Measurements from ENCODE around the gene YES1. TPM values are rescaled to one million over a fixed set of nuclear protein-coding genes. Genes with fewer than 3 reads are reported as not detected.
"Not testable (repeated sequence)": the region's sequence is repeated elsewhere in the genome, so short reads cannot be mapped to it uniquely, and the experiment has no call there.

YES1 gene
- total RNA-seq, 3 donors from 2014 or later: 7.9 to 11.3 (median 8.1) TPM

DNA sequence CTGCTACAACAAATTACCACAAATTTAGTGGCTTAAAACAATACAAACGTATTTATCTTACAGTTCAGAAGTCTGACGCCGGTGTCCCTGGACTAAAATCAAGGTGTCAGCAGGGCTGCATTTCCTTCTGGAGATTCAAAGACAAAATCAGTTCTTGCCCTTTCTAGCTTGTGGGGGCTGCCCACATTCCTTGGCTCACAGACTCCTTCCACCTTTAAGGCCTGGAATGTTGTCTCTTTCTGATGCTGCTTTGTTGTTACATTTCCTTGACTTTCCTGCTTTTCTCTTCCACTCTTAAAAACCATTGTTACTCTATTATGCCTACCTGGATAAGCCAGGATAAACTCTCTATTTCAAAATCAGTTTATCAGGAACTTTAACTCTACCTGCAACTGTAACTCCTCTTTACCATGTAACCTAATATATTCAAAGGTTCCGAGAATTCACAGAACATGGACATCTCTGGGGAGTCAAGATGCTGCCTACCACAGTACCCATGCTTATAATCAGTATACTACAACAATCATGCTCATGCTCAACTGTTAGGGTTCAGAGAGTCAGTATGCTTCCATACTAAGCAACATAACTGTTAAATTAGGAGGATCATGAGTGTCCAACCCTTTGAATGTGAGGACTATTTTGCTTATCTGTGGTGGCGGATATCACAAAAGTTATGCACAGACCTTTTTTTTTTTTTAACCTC lies 27.4 kb downstream of the YES1 start:
- Mint-ChIP-seq H3K4me1 (ENCODE audit: low read depth) (peaks cover 44% of the 10 kb centered on the region), H3K4me3 (no peak overlapping the region), H3K36me3 (ENCODE audit: insufficient read depth) (peaks cover 3% of the 10 kb centered on the region), H3K27me3 (ENCODE audit: low read depth) (no peaks in the 10 kb centered on the region), H3K9me3 (no peaks in the 10 kb centered on the region)
- ATAC-seq (no peak), DNase-seq (no peak)

DNA sequence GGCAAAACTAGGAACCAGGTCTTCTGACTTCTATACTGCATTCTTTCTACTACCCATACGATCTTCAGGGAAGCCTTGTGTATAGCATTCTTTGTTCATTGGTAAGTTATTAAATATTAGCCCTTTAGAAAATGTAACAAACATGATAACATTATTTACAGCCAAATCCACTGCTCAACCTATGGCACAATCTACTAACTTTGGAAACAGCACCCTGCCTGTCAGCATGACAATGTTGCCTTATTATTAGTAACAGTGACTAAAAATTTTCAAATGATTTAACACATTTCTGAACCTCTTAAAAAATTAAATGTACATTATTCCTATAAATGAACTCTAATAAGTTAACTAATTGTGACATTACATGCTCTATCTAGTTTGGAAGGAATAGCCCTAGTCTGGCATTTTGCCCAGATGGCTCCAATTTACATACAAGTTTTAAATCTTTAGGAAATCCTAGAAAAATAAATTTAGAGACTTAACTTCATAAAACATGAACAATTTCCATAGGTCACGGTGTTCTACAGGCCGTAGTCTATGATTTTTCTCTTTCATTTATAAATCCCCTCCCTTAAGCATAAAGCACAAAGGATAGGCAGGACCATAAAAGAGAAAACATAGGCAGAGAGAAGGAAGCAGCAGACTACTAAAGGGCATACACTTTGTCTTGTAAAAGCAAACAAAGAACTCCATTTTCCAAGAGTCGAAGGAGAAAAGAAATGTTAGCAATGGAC lies 33.7 kb downstream of the YES1 start:
- DNase-seq (no peak), ATAC-seq (no peak)
- Mint-ChIP-seq H3K9me3 (no peaks in the 10 kb centered on the region), H3K4me1 (ENCODE audit: low read depth) (peaks cover 31% of the 10 kb centered on the region), H3K36me3 (ENCODE audit: insufficient read depth) (peaks cover 10% of the 10 kb centered on the region), H3K4me3 (no peak overlapping the region), H3K27me3 (ENCODE audit: low read depth) (no peaks in the 10 kb centered on the region)

DNA sequence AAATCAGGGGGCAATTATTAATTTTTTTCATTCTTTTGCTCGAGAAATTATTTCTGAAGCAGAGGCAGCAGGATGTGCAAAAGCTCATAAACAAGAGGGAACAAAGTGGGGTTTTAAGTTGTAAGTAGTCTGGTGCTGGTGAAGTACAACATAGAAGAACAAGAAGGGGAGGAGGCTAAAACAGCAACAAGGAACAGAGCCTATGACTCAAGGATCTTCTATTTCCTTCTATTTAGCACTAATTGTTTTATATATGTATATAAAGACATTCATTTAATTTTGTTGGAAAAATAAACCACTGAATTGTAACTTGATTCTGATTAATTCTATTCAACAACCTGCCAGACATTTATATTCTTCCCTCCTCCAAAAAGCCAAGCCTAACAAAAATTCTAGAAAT lies 35.0 kb downstream of the YES1 start:
- Mint-ChIP-seq H3K36me3 (ENCODE audit: insufficient read depth) (peaks cover 12% of the 10 kb centered on the region), H3K4me1 (ENCODE audit: low read depth) (peaks cover 27% of the 10 kb centered on the region), H3K4me3 (no peak overlapping the region), H3K27me3 (ENCODE audit: low read depth) (no peaks in the 10 kb centered on the region), H3K9me3 (no peaks in the 10 kb centered on the region)
- DNase-seq (no peak), ATAC-seq (no peak)

DNA sequence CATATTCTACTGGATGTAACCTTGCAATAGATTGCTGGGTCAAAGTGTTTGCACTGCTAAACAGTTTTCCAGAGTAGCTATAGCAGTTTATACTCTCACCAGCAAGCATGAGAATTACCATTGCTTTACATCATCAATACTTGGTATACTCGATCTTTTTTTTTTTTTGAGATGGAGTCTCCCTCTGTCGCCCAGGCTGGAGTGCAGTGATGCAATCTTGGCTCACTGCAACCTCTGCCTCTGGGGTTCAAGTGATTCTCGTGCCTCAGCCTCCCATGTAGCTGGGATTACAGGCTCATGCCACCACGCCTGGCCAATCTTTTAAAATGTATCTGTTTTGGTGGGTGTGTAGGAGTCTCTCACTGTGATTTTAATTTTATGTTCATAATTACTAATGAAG lies 36.0 kb downstream of the YES1 start:
- DNase-seq; H3K4me3 Mint-ChIP-seq; H3K27me3 Mint-ChIP-seq (ENCODE audit: low read depth); ATAC-seq; H3K9me3 Mint-ChIP-seq: not testable (repeated sequence)
- Mint-ChIP-seq H3K36me3 (ENCODE audit: insufficient read depth) (peaks cover 12% of the 10 kb centered on the region), H3K4me1 (ENCODE audit: low read depth) (peaks cover 20% of the 10 kb centered on the region)

DNA sequence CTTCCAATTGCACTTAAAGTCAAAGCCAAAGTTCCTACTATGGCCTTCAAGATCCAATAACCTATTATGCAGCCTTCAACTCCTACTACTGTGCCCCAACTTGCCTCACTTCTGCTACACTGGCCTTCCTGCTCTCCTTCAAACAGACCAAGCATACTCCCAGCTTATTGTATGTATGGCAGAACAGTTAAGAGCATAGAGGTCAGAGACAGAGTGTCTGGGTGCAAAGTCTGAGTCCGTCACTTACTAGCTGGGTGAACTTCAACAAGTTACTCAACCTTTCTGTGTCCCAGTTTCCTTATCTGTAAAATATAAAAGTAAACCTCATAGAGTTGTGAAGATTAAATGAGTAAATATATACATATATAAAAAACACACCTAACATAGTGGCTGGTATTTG lies 37.2 kb downstream of the YES1 start:
- Mint-ChIP-seq H3K4me3 (no peak overlapping the region), H3K36me3 (ENCODE audit: insufficient read depth) (peaks cover 12% of the 10 kb centered on the region), H3K4me1 (ENCODE audit: low read depth) (peaks cover 19% of the 10 kb centered on the region), H3K27me3 (ENCODE audit: low read depth) (no peaks in the 10 kb centered on the region), H3K9me3 (no peaks in the 10 kb centered on the region)
- DNase-seq (no peak), ATAC-seq (no peak)

DNA sequence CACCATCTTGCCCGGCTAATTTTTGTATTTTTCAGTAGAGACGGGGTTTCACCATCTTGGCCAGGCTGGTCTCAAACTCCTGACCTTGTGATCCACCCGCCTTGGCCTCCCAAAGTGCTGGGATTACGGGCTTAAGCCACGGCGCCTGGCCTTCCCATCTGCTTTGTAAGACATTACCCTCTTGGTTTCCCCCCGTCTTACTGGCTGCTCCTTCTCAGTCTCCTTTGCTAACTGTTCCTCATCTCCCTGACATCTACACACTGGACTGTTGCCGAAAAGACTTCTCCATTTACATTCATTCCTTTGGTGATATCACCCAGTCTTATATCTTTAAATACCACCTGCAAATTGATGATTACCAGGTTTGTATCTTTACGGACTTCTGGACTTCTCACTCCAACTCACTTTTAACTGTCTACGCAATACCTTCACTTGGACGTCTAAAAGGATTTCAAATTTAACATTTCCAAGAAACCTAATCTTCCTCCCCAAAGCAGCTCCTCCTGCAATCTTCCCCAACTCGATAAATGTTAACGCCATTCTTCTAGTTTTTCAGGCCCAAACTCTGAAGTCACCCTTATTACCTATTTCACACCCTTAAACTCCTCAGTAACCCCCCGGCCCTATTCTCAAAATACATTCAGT lies 37.9 kb downstream of the YES1 start:
- Mint-ChIP-seq H3K36me3 (ENCODE audit: insufficient read depth) (peaks cover 12% of the 10 kb centered on the region), H3K4me1 (ENCODE audit: low read depth) (peaks cover 17% of the 10 kb centered on the region), H3K27me3 (ENCODE audit: low read depth) (no peaks in the 10 kb centered on the region), H3K9me3 (no peaks in the 10 kb centered on the region), H3K4me3 (no peak overlapping the region)
- DNase-seq (no peak), ATAC-seq (no peak)

DNA sequence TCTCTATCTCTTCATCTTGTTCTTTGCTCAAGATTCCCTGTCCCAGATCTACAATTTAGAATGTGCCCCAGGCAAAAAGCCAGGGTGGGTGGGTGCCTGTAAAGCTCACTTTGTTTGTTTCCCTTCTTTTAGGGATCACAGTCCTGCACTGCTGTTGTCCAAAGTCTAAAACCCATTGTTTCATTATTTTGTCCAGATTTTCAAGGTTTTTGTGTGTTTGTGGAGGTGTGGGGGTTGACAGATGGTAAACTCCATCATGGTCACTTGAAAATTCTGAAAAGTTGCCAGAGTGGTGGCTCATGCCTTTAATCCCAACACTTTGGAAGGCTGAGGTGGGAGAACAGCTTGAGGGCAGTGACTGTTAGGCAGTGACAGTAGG lies 41.5 kb downstream of the YES1 start:
- Mint-ChIP-seq H3K27me3 (ENCODE audit: low read depth) (no peaks in the 10 kb centered on the region), H3K36me3 (ENCODE audit: insufficient read depth) (peaks cover 12% of the 10 kb centered on the region), H3K4me3 (no peak overlapping the region), H3K9me3 (no peaks in the 10 kb centered on the region), H3K4me1 (ENCODE audit: low read depth) (peaks cover 12% of the 10 kb centered on the region)
- DNase-seq (no peak), ATAC-seq (no peak)

DNA sequence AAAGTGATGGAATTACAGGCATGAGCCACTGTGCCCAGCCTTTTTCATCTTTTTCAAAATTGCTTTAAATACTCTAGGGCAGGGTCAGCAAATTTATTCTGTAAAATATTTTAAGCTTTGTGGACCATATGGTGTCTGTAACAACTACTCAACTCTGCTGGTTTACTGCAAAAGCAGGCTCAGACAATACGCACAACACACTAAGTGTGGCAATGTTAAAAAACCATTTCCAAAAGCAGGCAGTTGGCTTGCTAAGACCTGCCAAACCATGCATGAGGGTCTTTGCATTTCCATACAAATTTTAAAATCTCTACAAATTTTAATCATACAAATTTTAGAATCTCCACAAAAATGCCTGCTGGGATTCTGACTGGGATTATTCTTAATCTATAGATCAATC lies 44.1 kb downstream of the YES1 start:
- peaks cover 6% of the 10 kb centered on the region for H3K4me1 Mint-ChIP-seq (ENCODE audit: low read depth)
- no peak for ATAC-seq
- H3K4me3 Mint-ChIP-seq: no peak overlapping the region
- H3K36me3 Mint-ChIP-seq (ENCODE audit: insufficient read depth): peaks cover 7% of the 10 kb centered on the region
- no peak for DNase-seq
- H3K27me3 Mint-ChIP-seq (ENCODE audit: low read depth): no peaks in the 10 kb centered on the region
- no peaks in the 10 kb centered on the region for H3K9me3 Mint-ChIP-seq

DNA sequence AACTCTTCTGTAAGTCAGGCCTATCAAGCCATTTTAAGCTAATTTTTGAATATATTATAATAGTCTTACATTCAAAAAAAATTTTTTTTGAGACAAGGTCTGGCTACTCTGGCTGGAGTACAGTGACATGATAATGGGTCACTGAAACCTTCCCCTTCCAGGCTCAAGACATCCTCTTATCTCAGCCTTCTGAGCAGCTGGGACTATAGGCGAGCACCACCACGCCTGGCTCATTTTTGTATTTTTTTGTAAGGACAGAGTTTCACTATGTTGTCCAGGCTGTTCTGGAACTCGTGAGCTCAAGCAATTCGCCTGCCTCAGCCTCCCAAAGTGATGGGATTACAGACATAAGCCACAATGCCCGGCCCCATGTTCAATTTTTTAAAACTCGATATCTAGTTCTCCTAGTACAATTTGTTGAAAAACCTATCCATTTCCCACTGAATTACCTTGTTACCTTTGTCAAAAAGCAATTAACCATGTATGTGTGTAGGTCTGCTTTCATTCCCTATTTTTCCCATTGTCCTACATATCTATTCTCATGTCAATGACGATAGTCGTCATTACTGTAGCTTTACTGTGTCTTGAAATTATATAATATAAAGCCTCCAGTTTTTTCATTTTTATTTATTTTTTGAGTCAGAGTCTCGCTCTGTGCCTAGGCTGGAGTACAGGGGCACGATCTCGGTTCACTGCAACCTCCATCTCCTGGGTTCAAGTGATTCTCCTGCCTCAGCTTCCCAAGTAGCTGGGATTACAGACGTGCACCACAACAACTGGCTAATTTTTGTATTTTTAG lies 44.8 kb downstream of the YES1 start:
- H3K36me3 Mint-ChIP-seq (ENCODE audit: insufficient read depth): peaks cover 7% of the 10 kb centered on the region
- H3K4me1 Mint-ChIP-seq (ENCODE audit: low read depth): peaks cover 8% of the 10 kb centered on the region
- no peak overlapping the region for H3K4me3 Mint-ChIP-seq
- no peak for DNase-seq
- no peaks in the 10 kb centered on the region for H3K27me3 Mint-ChIP-seq (ENCODE audit: low read depth)
- no peaks in the 10 kb centered on the region for H3K9me3 Mint-ChIP-seq
- no peak for ATAC-seq

DNA sequence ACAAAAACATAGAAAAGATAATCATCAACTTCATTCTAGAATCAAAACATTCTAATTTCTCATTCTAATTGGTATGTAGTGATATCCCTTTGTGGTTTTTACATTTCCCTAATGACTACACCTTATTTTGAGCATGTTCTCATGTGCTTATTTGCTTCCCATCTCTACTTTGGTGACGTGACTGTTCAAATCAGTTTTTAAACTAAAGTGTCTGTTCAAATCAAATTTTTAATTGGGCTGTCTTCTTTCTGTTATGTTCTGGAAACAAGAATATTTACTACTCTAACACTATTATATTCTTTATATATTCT lies 45.5 kb downstream of the YES1 start:
- Mint-ChIP-seq H3K4me1 (ENCODE audit: low read depth) (peaks cover 8% of the 10 kb centered on the region), H3K4me3 (no peak overlapping the region), H3K9me3 (no peaks in the 10 kb centered on the region), H3K27me3 (ENCODE audit: low read depth) (no peaks in the 10 kb centered on the region), H3K36me3 (ENCODE audit: insufficient read depth) (peaks cover 7% of the 10 kb centered on the region)
- no peak for DNase-seq
- ATAC-seq: no peak

DNA sequence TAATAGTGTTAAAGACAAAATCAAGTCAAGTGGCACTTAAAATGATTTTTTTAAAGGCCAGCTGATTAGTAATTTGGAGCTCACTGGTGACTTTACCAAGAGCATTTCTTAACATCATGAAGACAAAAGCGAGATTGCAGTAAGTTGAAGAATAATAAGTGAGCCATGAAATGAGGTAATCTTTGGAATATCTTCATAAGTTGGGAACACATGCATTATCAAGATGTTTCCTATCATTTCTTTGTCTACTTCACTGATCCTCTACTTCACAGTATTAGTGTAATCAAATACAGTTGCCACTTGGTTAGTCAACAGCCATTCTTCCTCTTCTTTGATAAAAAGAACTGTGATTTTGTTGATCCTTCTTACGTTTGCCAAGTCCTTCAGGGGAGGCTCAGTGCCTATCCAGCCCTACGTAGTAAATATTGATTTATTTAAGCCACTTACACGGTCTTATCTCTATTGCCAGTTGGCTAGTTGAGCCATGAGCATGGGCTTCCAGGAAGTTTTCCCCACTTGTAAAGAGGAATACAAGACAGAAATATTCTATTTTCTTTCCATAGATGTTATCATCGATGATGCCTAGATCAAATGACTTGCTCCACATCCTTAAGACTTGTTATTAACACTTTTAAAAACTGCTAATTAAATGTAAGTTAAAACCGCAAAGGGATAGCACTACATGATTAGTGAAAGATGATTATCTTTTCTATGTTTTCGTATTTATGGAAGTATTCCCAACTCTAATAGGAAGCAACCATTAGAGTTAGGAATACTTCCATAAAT lies 46.1 kb downstream of the YES1 start:
- H3K4me3 Mint-ChIP-seq: no peak overlapping the region
- H3K36me3 Mint-ChIP-seq (ENCODE audit: insufficient read depth): peaks cover 7% of the 10 kb centered on the region
- no peaks in the 10 kb centered on the region for H3K27me3 Mint-ChIP-seq (ENCODE audit: low read depth)

DNA sequence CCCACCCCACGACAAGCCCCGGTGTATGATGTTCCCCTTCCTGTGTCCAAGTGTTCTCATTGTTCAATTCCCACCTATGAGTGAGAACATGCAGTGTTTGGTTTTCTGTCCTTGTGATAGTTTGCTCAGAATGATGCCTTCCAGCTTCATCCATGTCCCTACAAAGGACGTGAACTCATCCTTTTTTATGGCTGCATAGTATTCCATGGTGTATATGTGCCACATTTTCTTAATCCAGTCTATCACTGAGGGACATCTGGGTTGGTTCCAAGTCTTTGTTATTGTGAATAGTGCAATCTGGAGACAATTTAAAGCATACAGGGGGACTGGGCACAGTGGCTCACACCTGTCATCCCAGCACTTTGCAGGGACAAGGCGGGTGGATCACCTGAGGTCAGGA lies 52.2 kb downstream of the YES1 start:
- H3K4me3 Mint-ChIP-seq; H3K4me1 Mint-ChIP-seq (ENCODE audit: low read depth); H3K9me3 Mint-ChIP-seq; DNase-seq; ATAC-seq; H3K27me3 Mint-ChIP-seq (ENCODE audit: low read depth); H3K36me3 Mint-ChIP-seq (ENCODE audit: insufficient read depth): not testable (repeated sequence)

More for the DNA sequence above, 46.1 kb downstream of the YES1 start:
- Mint-ChIP-seq H3K9me3 (no peaks in the 10 kb centered on the region), H3K4me1 (ENCODE audit: low read depth) (peaks cover 9% of the 10 kb centered on the region)
- DNase-seq: no peak
- no peak for ATAC-seq

DNA sequence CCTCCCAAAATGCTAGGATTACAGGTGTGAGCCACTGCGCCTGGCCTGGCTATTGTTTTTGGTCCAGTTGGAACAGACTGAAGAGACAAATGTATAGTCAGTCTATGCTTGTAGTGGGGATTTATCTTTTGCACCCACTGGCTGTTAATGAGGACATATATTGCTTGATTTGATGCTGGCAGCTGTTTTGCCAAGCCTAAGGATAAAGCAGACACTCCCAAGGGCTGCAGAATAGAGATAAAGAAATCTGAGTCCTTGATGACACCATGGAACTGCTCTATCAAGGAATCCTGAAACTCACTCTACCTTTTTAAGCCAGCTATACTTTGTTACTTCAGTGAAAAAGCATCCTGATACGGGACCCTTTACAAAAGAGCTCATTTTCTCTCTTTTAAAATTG lies 56.5 kb downstream of the YES1 start:
- no peak overlapping the region for H3K4me3 Mint-ChIP-seq

DNA sequence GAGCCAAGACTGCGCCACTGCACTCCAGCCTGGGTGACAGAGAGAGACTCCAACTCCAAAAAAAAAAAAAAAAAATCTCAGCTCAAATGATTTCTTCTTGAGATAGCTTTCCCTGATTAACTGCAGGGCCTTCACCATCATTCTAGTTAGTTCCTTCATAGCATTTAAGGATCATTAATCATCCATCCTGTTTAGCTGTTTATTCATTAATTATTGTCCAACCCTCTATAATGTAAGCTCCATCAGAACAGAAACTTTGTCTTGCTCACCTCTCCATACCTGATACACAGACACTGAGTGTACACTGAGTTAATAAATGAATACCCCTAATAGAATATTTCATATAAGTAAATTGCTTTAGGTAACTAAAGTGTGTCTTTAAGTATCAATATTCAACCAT lies 57.4 kb downstream of the YES1 start:
- Mint-ChIP-seq H3K9me3 (no peaks in the 10 kb centered on the region), H3K27me3 (ENCODE audit: low read depth) (no peaks in the 10 kb centered on the region), H3K4me3 (no peak overlapping the region), H3K36me3 (ENCODE audit: insufficient read depth) (peaks cover 16% of the 10 kb centered on the region), H3K4me1 (ENCODE audit: low read depth) (no peaks in the 10 kb centered on the region)
- no peak for ATAC-seq
- no peak for DNase-seq

More for the DNA sequence above, 56.5 kb downstream of the YES1 start:
- H3K27me3 Mint-ChIP-seq (ENCODE audit: low read depth): no peaks in the 10 kb centered on the region
- ATAC-seq: no peak
- no peaks in the 10 kb centered on the region for H3K9me3 Mint-ChIP-seq
- H3K4me1 Mint-ChIP-seq (ENCODE audit: low read depth): no peaks in the 10 kb centered on the region
- no peak for DNase-seq
- peaks cover 14% of the 10 kb centered on the region for H3K36me3 Mint-ChIP-seq (ENCODE audit: insufficient read depth)
